ENCODE data around the gene TMEM135. TPM values are rescaled to one million over a fixed set of nuclear protein-coding genes. Genes with fewer than 3 reads are reported as not detected.

Gene TMEM135
- total and polyA plus RNA-seq, 2 donors (not counting 1 experiment from before 2014, with no cell fraction given): 2.7 to 19.5 TPM

GRCh38 chr11:87215236-87215635, 177.5 kb downstream of the TMEM135 start:
- Mint-ChIP-seq H3K4me1 (peaks cover 11% of the 10 kb centered on the region), H3K9me3 (ENCODE audit: insufficient read depth) (no peaks in the 10 kb centered on the region), H3K4me3 (no peak overlapping the region), H3K27me3 (no peaks in the 10 kb centered on the region), H3K27ac (no peak overlapping the region)
- WGBS (ENCODE audit: insufficient coverage): 86% methylated on average over 1 of the region's 1 CpG
- DNase-seq (no peak), ATAC-seq (ENCODE audit: low read depth) (no peak)
- Histone ChIP-seq H3K4me2 (replicated peaks; ENCODE audit: low read depth, low read length, poor library complexity, severe bottlenecking) (no peak overlapping the region), H3K9me3 (ENCODE audit: control extremely low read depth in 1 of 3, control insufficient read depth in 2 of 3, insufficient read depth in 1 of 3, low read length in 2 of 3) (no peaks in the 10 kb centered on the region), H3K4me1 (ENCODE audit: control insufficient read depth in 2 of 2, insufficient read depth in 2 of 2, low read length in 2 of 2) (no peaks in the 10 kb centered on the region), H3K9ac (ENCODE audit: low read length) (no peak overlapping the region), H3K4me3 (ENCODE audit: control extremely low read depth in 1 of 5, extremely low read depth in 1 of 5, insufficient read depth in 1 of 5, low read depth in 2 of 5, low read length in 4 of 5) (no peak overlapping the region), H2AFZ (ENCODE audit: insufficient read depth, low read depth, low read length, poor library complexity, severe bottlenecking) (no peak overlapping the region), H4K20me1 (ENCODE audit: control insufficient read depth, insufficient read depth, low read length, poor library complexity, severe bottlenecking) (no peaks in the 10 kb centered on the region), H3K27ac (ENCODE audit: low read length in 2 of 2) (no peak overlapping the region), H3K36me3 (replicated peaks in 1 of 2; ENCODE audit: control extremely low read depth in 1 of 2, control insufficient read depth in 1 of 2, extremely low read depth in 1 of 2, insufficient read depth in 2 of 2, low read length in 1 of 2) (no peaks in the 10 kb centered on the region), H3K79me2 (ENCODE audit: control insufficient read depth, insufficient read depth, low read length) (no peaks in the 10 kb centered on the region), H3K27me3 (replicated peaks in 1 of 4; ENCODE audit: control extremely low read depth in 1 of 4, control insufficient read depth in 3 of 4, insufficient read depth in 4 of 4, low read length in 3 of 4) (no peaks in the 10 kb centered on the region)
- CTCF ChIA-PET: no interaction called here
- no peak for TF ChIP-seq EZH2 (IDR thresholded peaks at IDR 0.05; ENCODE audit: borderline replicate concordance, insufficient read depth, low read depth, low read length, poor library complexity, severe bottlenecking)
- TF ChIP-seq, protein P1, sequence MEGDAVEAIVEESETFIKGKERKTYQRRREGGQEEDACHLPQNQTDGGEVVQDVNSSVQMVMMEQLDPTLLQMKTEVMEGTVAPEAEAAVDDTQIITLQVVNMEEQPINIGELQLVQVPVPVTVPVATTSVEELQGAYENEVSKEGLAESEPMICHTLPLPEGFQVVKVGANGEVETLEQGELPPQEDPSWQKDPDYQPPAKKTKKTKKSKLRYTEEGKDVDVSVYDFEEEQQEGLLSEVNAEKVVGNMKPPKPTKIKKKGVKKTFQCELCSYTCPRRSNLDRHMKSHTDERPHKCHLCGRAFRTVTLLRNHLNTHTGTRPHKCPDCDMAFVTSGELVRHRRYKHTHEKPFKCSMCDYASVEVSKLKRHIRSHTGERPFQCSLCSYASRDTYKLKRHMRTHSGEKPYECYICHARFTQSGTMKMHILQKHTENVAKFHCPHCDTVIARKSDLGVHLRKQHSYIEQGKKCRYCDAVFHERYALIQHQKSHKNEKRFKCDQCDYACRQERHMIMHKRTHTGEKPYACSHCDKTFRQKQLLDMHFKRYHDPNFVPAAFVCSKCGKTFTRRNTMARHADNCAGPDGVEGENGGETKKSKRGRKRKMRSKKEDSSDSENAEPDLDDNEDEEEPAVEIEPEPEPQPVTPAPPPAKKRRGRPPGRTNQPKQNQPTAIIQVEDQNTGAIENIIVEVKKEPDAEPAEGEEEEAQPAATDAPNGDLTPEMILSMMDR (IDR thresholded peaks at IDR 0.05): no peak
- POLR2A ChIA-PET: no interaction called here
- intact Hi-C loops (cut with micrococcal nuclease): no loop called here

GRCh38 chr11:87219266-87219665, 181.5 kb downstream of the TMEM135 start:
- Histone ChIP-seq H3K4me3 (ENCODE audit: control extremely low read depth in 1 of 5, extremely low read depth in 1 of 5, insufficient read depth in 1 of 5, low read depth in 2 of 5, low read length in 4 of 5) (no peak overlapping the region), H3K4me2 (replicated peaks; ENCODE audit: low read depth, low read length, poor library complexity, severe bottlenecking) (no peak overlapping the region), H3K4me1 (ENCODE audit: control insufficient read depth in 2 of 2, insufficient read depth in 2 of 2, low read length in 2 of 2) (no peaks in the 10 kb centered on the region), H2AFZ (ENCODE audit: insufficient read depth, low read depth, low read length, poor library complexity, severe bottlenecking) (no peak overlapping the region), H3K36me3 (replicated peaks in 1 of 2; ENCODE audit: control extremely low read depth in 1 of 2, control insufficient read depth in 1 of 2, extremely low read depth in 1 of 2, insufficient read depth in 2 of 2, low read length in 1 of 2) (no peaks in the 10 kb centered on the region), H3K9me3 (ENCODE audit: control extremely low read depth in 1 of 3, control insufficient read depth in 2 of 3, insufficient read depth in 1 of 3, low read length in 2 of 3) (peaks cover 0 to 6% (median 0%) of the 10 kb centered on the region in 3 donors), H3K9ac (ENCODE audit: low read length) (no peak overlapping the region), H3K27ac (ENCODE audit: low read length in 2 of 2) (no peak overlapping the region), H4K20me1 (ENCODE audit: control insufficient read depth, insufficient read depth, low read length, poor library complexity, severe bottlenecking) (no peaks in the 10 kb centered on the region), H3K27me3 (replicated peaks in 1 of 4; ENCODE audit: control extremely low read depth in 1 of 4, control insufficient read depth in 3 of 4, insufficient read depth in 4 of 4, low read length in 3 of 4) (no peaks in the 10 kb centered on the region), H3K79me2 (ENCODE audit: control insufficient read depth, insufficient read depth, low read length) (no peaks in the 10 kb centered on the region)
- ChIA-PET POLR2A (no interaction called here), CTCF (no interaction called here)
- no peaks in the 10 kb centered on the region for H3K4me1 Mint-ChIP-seq
- H3K27ac Mint-ChIP-seq: no peak overlapping the region
- ATAC-seq (ENCODE audit: low read depth) (no peak), DNase-seq (no peak)
- no peaks in the 10 kb centered on the region for H3K27me3 Mint-ChIP-seq
- no CpG with 5 or more reads among the region's 4 CpGs for WGBS (ENCODE audit: insufficient coverage)
- H3K9me3 Mint-ChIP-seq (ENCODE audit: insufficient read depth): no peaks in the 10 kb centered on the region
- TF ChIP-seq, protein P1 (IDR thresholded peaks at IDR 0.05): no peak
- intact Hi-C loops (cut with micrococcal nuclease): no loop called here
- H3K4me3 Mint-ChIP-seq: no peak overlapping the region
